ENCODE results near the gene SMAD3.

SMAD3 gene

GRCh38 chr15:67077641-67078215 lies 12.3 kb downstream of the SMAD3 start:
- TF ChIP-seq POLR2A (IDR thresholded peaks at IDR 0.05; ENCODE audit: low read depth, low read length) (no peak), POLR2AphosphoS5 (IDR thresholded peaks at IDR 0.05; ENCODE audit: low read depth, low read length) (no peak), TAF1 (IDR thresholded peaks at IDR 0.05; ENCODE audit: borderline replicate concordance, low read depth, low read length) (no peak)
- DNase-seq (ENCODE audit: insufficient read length) (no peak), FAIRE-seq (no peak)

GRCh38 chr15:67079361-67079760 lies 14.0 kb downstream of the SMAD3 start:
- DNase-seq (ENCODE audit: insufficient read length) (no peak), FAIRE-seq (no peak)
- TF ChIP-seq POLR2A (IDR thresholded peaks at IDR 0.05; ENCODE audit: low read depth, low read length) (no peak), POLR2AphosphoS5 (IDR thresholded peaks at IDR 0.05; ENCODE audit: low read depth, low read length) (no peak), TAF1 (IDR thresholded peaks at IDR 0.05; ENCODE audit: borderline replicate concordance, low read depth, low read length) (no peak)

GRCh38 chr15:67080118-67080899 lies 14.9 kb downstream of the SMAD3 start:
- DNase-seq (ENCODE audit: insufficient read length), result no peak
- FAIRE-seq, result no peak
- TF ChIP-seq POLR2AphosphoS5 (IDR thresholded peaks at IDR 0.05; ENCODE audit: low read depth, low read length) (no peak), TAF1 (IDR thresholded peaks at IDR 0.05; ENCODE audit: borderline replicate concordance, low read depth, low read length) (no peak), POLR2A (IDR thresholded peaks at IDR 0.05; ENCODE audit: low read depth, low read length) (no peak)

GRCh38 chr15:67080900-67081431 lies 15.6 kb downstream of the SMAD3 start:
- FAIRE-seq, result peak; percentile 90

GRCh38 chr15:67082007-67082536 lies 16.7 kb downstream of the SMAD3 start:
- peak; percentile 14 for FAIRE-seq
- TF ChIP-seq POLR2AphosphoS5 (IDR thresholded peaks at IDR 0.05; ENCODE audit: low read depth, low read length) (no peak), TAF1 (IDR thresholded peaks at IDR 0.05; ENCODE audit: borderline replicate concordance, low read depth, low read length) (no peak)
- DNase-seq (ENCODE audit: insufficient read length), result no peak

More at GRCh38 chr15:67080900-67081431, 15.6 kb downstream of the SMAD3 start:
- no peak for DNase-seq (ENCODE audit: insufficient read length)
- TF ChIP-seq POLR2AphosphoS5 (IDR thresholded peaks at IDR 0.05; ENCODE audit: low read depth, low read length), result peak; percentile 83; the same call in 1 of the 2 replicates
- TF ChIP-seq POLR2A (IDR thresholded peaks at IDR 0.05; ENCODE audit: low read depth, low read length), result peak; percentile 15
- no peak for TF ChIP-seq TAF1 (IDR thresholded peaks at IDR 0.05; ENCODE audit: borderline replicate concordance, low read depth, low read length)

GRCh38 chr15:67083135-67083762 lies 17.8 kb downstream of the SMAD3 start:
- peak; percentile 46 for FAIRE-seq
- TF ChIP-seq POLR2A (IDR thresholded peaks at IDR 0.05; ENCODE audit: low read depth, low read length) (no peak; the same call in 1 of the 2 replicates), TAF1 (IDR thresholded peaks at IDR 0.05; ENCODE audit: borderline replicate concordance, low read depth, low read length) (no peak), POLR2AphosphoS5 (IDR thresholded peaks at IDR 0.05; ENCODE audit: low read depth, low read length) (peak; percentile 58; the same call in 1 of the 2 replicates)
- DNase-seq (ENCODE audit: insufficient read length), result no peak

GRCh38 chr15:67084561-67084960 lies 19.2 kb downstream of the SMAD3 start:
- TF ChIP-seq POLR2AphosphoS5 (IDR thresholded peaks at IDR 0.05; ENCODE audit: low read depth, low read length), result 0 out of 2 replicates have a peak, but pooled peaks have one; percentile 5
- no peak for TF ChIP-seq TAF1 (IDR thresholded peaks at IDR 0.05; ENCODE audit: borderline replicate concordance, low read depth, low read length)
- DNase-seq (ENCODE audit: insufficient read length) (no peak), FAIRE-seq (peak; percentile 5)

- no peak for DNase-seq (ENCODE audit: insufficient read length)
- TF ChIP-seq TAF1 (IDR thresholded peaks at IDR 0.05; ENCODE audit: borderline replicate concordance, low read depth, low read length), result 0 out of 2 replicates have a peak, but pooled peaks have one; percentile 33
- no peak for TF ChIP-seq POLR2A (IDR thresholded peaks at IDR 0.05; ENCODE audit: low read depth, low read length)
- peak; percentile 77 for FAIRE-seq
These were observed 19.9 kb downstream of the SMAD3 start for GRCh38 chr15:67085237-67085817.

GRCh38 chr15:67085818-67086636 lies 20.6 kb downstream of the SMAD3 start:
- FAIRE-seq (peak; percentile 65), DNase-seq (ENCODE audit: insufficient read length) (no peak)
- peak; percentile 66; the same call in 1 of the 2 replicates for TF ChIP-seq POLR2AphosphoS5 (IDR thresholded peaks at IDR 0.05; ENCODE audit: low read depth, low read length)
- 0 out of 2 replicates have a peak, but pooled peaks have one; percentile 8 for TF ChIP-seq TAF1 (IDR thresholded peaks at IDR 0.05; ENCODE audit: borderline replicate concordance, low read depth, low read length)
- TF ChIP-seq POLR2A (IDR thresholded peaks at IDR 0.05; ENCODE audit: low read depth, low read length), result peak; percentile 40; the same call in 1 of the 2 replicates

GRCh38 chr15:67086637-67086914 lies 21.2 kb downstream of the SMAD3 start:
- FAIRE-seq (no peak), DNase-seq (ENCODE audit: insufficient read length) (no peak)
- no peak for TF ChIP-seq POLR2A (IDR thresholded peaks at IDR 0.05; ENCODE audit: low read depth, low read length)
- no peak for TF ChIP-seq TAF1 (IDR thresholded peaks at IDR 0.05; ENCODE audit: borderline replicate concordance, low read depth, low read length)
- TF ChIP-seq POLR2AphosphoS5 (IDR thresholded peaks at IDR 0.05; ENCODE audit: low read depth, low read length), result no peak

All from GM12892 (cell line).